ENCODE results near the gene RHOA. TPM values are rescaled to one million over a fixed set of nuclear protein-coding genes. Genes with fewer than 3 reads are reported as not detected.

RHOA gene
- total and polyA plus RNA-seq, 2 donors (not counting 1 experiment from before 2014, with no cell fraction given) = 548 to 1,002 TPM

GRCh38 chr3:49324768-49325167 lies 87.0 kb downstream of the RHOA start:
- no peak overlapping the region for H3K4me2 ChIP-seq (ENCODE audit: extremely low read depth, insufficient read depth, low read length)
- H3K79me2 ChIP-seq (ENCODE audit: control insufficient read depth, insufficient read depth, low read length) = no peaks in the 10 kb centered on the region
- no peaks in the 10 kb centered on the region for H3K27me3 ChIP-seq (ENCODE audit: control insufficient read depth, insufficient read depth, low read length)
- no peak for TF ChIP-seq CTCF (conservative IDR thresholded peaks at IDR 0.05 in 1 of 2, IDR thresholded peaks at IDR 0.05 in 1 of 2; ENCODE audit: low read depth in 1 of 2, low read length in 2 of 2)
- no peak for TF ChIP-seq EZH2 (IDR thresholded peaks at IDR 0.05; ENCODE audit: low read length, missing control alignments)
- H3K4me3 ChIP-seq (replicated peaks in 1 of 4; ENCODE audit: control extremely low read depth in 1 of 4, insufficient read depth in 1 of 4, low read depth in 3 of 4, low read length in 4 of 4) = no peak overlapping the region
- peaks cover 7% of the 10 kb centered on the region for H3K36me3 ChIP-seq (ENCODE audit: control insufficient read depth, insufficient read depth, low read length)
- no peak for DNase-seq (ENCODE audit: low read depth in 2 of 2)
- H2AFZ ChIP-seq (ENCODE audit: low read length) = no peak overlapping the region
- H4K20me1 ChIP-seq (ENCODE audit: control insufficient read depth, extremely low read depth, insufficient read depth, low read length) = no peaks in the 10 kb centered on the region
- H3K27ac ChIP-seq (ENCODE audit: insufficient read depth, low read length) = no peak overlapping the region
- H3K9ac ChIP-seq (ENCODE audit: insufficient read depth, low read length) = no peak overlapping the region
- H3K9me3 ChIP-seq (ENCODE audit: control insufficient read depth, insufficient read depth, low read depth, low read length) = no peaks in the 10 kb centered on the region
- no peaks in the 10 kb centered on the region for H3K4me1 ChIP-seq (ENCODE audit: control insufficient read depth, extremely low read depth, insufficient read depth, low read length)

GRCh38 chr3:49316696-49317457 lies 94.9 kb downstream of the RHOA start:
- Histone ChIP-seq H3K9ac (ENCODE audit: insufficient read depth, low read length) (no peak overlapping the region), H3K27me3 (ENCODE audit: control insufficient read depth, insufficient read depth, low read length) (no peaks in the 10 kb centered on the region), H3K79me2 (ENCODE audit: control insufficient read depth, insufficient read depth, low read length) (no peaks in the 10 kb centered on the region), H3K9me3 (ENCODE audit: control insufficient read depth, insufficient read depth, low read depth, low read length) (no peaks in the 10 kb centered on the region), H4K20me1 (ENCODE audit: control insufficient read depth, extremely low read depth, insufficient read depth, low read length) (no peaks in the 10 kb centered on the region), H3K4me1 (ENCODE audit: control insufficient read depth, extremely low read depth, insufficient read depth, low read length) (no peaks in the 10 kb centered on the region), H2AFZ (ENCODE audit: low read length) (no peak overlapping the region), H3K27ac (ENCODE audit: insufficient read depth, low read length) (no peak overlapping the region), H3K4me2 (ENCODE audit: extremely low read depth, insufficient read depth, low read length) (no peak overlapping the region), H3K4me3 (replicated peaks in 1 of 4; ENCODE audit: control extremely low read depth in 1 of 4, insufficient read depth in 1 of 4, low read depth in 3 of 4, low read length in 4 of 4) (no peak overlapping the region), H3K36me3 (ENCODE audit: control insufficient read depth, insufficient read depth, low read length) (peaks cover 11% of the 10 kb centered on the region)
- DNase-seq (ENCODE audit: low read depth in 2 of 2) = no peak
- TF ChIP-seq CTCF (conservative IDR thresholded peaks at IDR 0.05 in 1 of 2, IDR thresholded peaks at IDR 0.05 in 1 of 2; ENCODE audit: low read depth in 1 of 2, low read length in 2 of 2) (no peak), EZH2 (IDR thresholded peaks at IDR 0.05; ENCODE audit: low read length, missing control alignments) (no peak)

- Histone ChIP-seq H3K27me3 (ENCODE audit: control insufficient read depth, insufficient read depth, low read length) (no peaks in the 10 kb centered on the region), H4K20me1 (ENCODE audit: control insufficient read depth, extremely low read depth, insufficient read depth, low read length) (no peaks in the 10 kb centered on the region), H3K9me3 (ENCODE audit: control insufficient read depth, insufficient read depth, low read depth, low read length) (no peaks in the 10 kb centered on the region), H3K36me3 (ENCODE audit: control insufficient read depth, insufficient read depth, low read length) (peaks cover 11% of the 10 kb centered on the region), H3K9ac (ENCODE audit: insufficient read depth, low read length) (no peak overlapping the region), H2AFZ (ENCODE audit: low read length) (no peak overlapping the region), H3K79me2 (ENCODE audit: control insufficient read depth, insufficient read depth, low read length) (no peaks in the 10 kb centered on the region), H3K27ac (ENCODE audit: insufficient read depth, low read length) (no peak overlapping the region), H3K4me3 (replicated peaks in 1 of 4; ENCODE audit: control extremely low read depth in 1 of 4, insufficient read depth in 1 of 4, low read depth in 3 of 4, low read length in 4 of 4) (no peak overlapping the region), H3K4me2 (ENCODE audit: extremely low read depth, insufficient read depth, low read length) (no peak overlapping the region), H3K4me1 (ENCODE audit: control insufficient read depth, extremely low read depth, insufficient read depth, low read length) (no peaks in the 10 kb centered on the region)
- DNase-seq (ENCODE audit: low read depth in 2 of 2) = peak; percentile 8 to 20
- TF ChIP-seq CTCF (conservative IDR thresholded peaks at IDR 0.05 in 1 of 2, IDR thresholded peaks at IDR 0.05 in 1 of 2; ENCODE audit: low read depth in 1 of 2, low read length in 2 of 2) (no peak), EZH2 (IDR thresholded peaks at IDR 0.05; ENCODE audit: low read length, missing control alignments) (no peak)
Observed at GRCh38 chr3:49313896-49314688, 97.7 kb downstream of the RHOA start.

Measured in fibroblast of lung (primary cell).